NCI-H2227 (cell line): ENCODE measurements around the gene GJD3.
"Not testable (repeated sequence)": the region's sequence is repeated elsewhere in the genome, so short reads cannot be mapped to it uniquely, and the experiment has no call there.

Experiments used
- DNase-seq: peaks from one replicate; lab custom pipeline; 2025; ENCODE audit not compliant: unreplicated experiment; lab: John Stamatoyannopoulos, UW

The GJD3 gene

DNA sequence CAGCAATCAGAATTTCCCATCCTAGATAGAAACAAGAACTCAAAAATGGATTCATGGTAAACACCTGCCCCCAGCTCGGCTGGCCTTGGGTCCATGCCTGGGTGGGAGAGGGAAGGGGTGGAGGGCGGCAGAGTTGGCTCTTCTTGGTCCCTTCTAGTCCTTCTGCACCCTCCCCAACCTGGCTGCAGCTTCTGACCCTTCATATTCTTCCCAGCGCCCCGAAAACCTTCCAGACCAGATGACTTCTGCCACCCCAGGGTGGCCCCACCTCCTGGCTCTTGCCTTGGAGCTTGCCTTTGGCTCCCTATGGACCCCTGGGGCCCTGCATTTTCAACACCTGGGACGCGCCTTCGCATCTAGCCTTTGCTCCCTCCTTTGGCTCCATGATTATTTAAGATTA, 5.4 kb upstream of the GJD3 start:
- DNase-seq = no peak

DNA sequence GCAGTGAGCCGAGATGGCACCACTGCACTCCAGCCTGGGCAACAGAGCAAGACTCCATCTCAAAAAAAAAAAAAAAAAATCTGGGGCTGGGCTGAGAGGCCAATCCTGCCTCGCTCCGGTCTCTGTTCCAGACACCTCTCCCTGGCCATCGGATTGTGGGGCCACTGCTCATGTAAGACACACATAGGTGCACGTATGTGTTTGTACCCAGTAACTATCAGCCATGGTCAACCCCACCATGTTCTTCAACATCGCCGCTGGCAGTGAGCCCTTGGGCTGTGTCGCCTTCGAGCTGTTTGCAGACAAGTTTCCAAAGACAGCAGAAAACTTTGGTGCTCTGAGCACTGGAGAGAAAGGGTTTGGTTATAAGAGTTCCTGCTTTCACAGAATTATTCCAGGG, 3.2 kb upstream of the GJD3 start:
- DNase-seq = not testable (repeated sequence)

DNA sequence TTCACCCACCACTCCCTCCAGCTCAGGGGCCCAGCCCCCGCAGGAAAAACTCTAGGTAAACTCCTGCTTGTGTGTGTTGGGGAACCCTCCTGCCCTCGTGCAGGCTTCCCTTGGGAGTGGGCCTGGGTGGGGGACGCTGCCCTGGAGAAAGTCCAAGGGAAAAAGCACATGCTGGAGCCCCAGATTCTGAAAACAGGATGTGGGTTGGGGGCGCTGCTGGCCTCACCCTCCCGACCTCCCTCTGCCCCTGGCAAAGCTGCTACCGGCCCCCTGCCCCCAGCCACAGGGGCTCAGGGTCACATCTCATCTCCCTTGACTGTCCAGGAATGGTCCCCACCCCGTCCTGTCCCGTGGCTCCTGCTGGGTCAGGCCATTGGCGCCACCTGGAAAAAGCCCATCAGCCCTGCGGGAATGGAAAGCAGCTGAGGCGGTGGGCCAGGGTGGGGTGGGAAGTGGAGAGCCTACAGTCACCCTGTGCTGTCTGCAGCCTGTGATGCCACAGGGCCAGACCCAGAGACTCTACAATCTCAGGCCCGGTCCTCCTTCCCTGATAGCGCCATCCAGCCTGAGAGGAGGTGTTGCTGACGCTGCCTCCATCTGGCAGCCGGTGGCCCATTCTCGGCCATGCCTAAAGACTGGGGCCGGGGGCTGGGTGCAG, 2.5 kb upstream of the GJD3 start:
- DNase-seq = no peak

DNA sequence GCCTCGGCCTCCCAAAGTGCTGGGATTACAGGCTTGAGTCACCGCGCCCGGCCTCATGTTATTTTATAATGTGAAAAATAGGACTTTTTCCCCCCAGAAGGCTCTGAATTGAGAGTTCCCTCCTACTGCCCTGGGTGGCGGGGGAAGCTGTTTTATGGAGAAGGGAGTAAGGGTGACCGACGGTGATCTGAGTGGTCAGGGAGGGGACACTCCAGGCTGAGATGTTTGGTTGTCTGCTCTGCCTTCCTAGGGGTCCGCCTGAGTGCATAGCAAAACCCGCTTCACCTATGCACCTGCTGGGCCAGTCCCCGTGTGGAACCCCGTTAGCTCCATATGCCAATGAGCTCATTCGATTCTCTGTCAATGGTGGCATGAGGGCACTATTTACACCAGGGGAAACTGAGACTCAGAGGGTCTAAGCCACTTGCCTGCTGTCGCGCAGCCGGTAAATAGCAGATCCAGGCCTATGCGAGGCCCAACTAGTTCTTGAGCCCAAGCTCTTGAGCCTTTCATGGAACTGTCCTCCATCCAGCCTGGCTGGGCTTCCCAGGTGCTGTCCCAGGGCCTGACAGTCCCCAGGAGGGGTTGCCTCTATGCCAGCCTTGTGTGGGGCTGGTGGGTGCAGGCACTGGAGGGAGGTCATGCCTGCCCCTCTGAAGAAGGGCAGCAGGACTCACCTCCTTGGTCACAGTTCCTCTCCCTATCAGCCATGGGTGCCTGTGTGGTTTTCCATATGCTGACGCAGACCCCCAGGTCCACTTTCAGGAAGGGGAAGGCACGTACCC, 1.7 kb upstream of the GJD3 start:
- no peak for DNase-seq

DNA sequence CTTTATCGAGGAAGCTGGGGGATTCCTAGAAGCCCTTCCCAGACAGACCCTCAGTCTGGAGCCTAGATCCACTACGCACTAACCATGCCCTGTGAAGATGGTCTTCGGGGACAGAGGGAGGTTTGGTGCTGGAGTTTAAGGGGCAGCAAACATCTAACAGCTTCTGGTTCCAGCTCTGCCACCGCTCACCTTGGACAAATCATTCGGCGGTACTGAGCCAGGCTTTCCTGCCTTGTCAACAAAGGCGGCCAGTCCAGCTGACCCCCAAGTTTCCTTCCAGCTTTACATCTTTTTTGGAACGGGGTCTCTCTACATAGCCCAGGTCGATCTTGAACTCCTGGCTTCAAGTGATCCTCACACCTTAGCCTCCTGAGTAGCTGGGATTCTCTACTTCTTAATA, 369 bp upstream of the GJD3 start:
- no peak for DNase-seq

DNA sequence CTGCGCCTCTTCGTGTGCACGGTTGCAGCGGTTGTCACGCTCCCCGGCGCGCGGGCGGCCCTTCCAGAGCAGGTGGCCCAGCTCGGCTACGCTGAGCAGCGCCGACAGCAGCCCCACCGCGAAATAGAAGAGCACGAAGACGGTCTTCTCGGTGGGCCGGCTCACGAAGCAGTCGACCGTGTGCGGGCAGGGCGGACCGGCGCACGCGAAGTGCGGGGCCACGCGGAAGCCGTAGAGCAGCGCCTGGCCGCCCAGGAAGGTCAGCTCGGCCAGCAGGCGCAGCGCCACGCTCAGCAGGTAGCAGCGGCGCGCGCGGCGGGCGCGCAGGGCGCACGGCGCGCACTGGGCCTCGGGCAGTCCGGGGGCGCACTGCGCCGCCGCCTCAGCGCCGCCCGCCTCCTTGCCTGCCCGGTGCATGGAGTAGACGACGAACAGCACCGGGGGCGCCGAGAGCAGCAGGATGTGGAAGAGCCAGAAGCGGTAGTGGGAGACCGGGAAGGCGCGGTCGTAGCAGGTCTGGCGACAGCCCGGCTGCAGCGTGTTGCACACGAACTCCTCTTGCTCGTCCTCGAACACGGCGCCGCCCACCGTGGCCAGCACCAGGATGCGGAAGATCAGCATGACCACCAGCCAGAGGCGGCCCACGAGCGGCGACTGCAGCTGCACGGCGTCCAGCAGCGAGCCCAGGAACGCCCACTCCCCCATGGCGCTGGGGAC, 1.3 kb downstream of the GJD3 start:
- peak; percentile 66 for DNase-seq

DNA sequence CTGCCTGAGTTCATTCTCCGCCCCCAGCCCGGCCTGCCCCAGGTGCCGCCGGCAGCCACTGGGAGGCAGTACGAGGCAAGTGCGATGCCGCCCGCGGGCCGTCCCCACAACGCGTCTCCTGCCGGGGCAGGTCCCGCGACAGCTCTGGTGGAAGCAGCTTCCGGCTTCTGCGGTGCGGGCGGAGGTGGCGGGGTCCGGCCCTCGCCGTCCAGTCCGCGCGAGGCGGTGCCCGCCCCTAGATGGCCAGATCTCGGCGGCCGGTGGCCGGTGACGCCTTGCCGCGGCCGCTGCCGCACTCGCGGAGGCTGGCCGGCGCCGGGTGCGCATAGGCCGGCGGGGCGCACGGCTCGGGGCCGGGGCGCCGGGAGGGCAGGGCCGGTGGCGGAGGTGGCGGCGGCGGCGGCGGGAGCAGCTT, 1.8 kb downstream of the GJD3 start:
- DNase-seq = peak; percentile 82

DNA sequence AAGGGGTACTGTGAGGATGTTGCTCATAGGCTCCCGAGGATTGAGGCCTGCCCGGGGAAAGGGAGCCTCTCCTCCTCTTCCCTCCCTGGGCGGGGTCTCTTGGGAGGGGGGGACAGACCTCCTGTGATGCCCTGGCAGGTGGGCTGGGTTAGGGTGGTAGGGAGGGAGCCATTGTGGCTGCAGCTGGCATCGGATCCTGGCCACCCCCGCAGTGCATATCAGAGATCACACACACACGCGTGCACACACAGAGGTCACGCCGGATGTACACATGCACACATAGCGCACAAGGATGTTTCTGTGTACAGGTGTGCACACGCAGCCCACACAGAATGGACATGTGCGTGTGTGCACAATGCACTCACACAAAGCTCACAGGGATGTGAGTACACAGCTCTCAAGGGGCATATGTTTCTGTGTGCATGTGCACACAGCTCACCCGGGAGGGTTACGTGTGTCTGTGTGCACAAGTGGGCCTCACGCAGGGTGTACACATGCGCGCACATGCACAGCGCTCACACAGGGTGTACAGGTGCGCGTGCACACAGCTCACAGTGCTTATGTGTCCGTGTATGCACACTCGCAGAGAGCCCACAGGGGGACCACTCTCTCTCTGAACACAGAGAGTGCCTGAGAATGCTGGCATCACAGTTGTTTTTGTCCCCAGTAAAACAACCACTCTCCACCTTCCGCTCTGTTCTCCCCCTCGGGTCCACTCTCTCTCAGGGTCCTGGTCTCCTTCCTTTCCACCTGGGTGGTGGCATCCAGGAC, 2.4 kb downstream of the GJD3 start:
- peak; percentile 57 for DNase-seq

DNA sequence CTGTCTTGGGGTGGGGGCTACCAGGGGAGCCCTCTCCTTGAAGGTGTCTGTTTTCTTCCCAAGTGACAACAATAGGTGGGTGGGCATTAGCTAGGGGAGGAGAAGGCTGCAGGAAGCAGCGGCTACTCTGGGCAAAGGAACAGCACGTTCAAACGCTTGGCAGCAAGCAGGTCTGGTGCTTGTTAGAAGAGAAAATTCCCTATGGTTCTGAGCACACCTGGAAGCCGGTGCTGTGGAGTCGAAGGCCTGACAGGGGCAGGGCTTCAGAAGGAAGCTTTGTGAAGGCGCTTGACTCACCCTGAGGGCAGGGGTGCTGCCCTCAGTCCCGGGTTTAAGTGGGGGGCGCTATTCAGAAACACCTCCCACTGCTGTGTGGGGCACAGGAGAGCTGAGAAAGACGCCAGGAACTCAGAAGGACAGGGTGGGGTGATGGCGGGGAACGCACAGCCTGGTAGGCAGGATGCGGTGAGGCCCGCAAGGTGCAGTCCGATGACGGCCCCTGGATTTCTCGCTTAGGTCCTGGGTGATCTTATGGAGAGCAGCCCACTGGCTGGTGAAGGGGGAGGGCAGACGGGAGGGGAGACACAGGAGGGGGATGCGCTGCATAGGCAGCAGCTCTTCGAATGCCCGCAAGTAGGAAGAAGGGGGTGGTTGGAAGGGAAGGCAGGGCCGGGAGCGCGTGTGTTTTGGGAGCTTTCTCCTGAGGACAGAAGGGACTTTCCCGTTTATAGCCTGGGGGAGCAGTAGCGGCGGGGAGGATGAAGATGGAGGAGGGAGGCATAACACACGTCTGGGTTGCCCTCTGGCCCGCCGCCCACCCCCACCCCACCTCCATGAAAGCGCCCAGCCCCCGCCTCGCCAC, 3.2 kb downstream of the GJD3 start:
- DNase-seq = no peak

DNA sequence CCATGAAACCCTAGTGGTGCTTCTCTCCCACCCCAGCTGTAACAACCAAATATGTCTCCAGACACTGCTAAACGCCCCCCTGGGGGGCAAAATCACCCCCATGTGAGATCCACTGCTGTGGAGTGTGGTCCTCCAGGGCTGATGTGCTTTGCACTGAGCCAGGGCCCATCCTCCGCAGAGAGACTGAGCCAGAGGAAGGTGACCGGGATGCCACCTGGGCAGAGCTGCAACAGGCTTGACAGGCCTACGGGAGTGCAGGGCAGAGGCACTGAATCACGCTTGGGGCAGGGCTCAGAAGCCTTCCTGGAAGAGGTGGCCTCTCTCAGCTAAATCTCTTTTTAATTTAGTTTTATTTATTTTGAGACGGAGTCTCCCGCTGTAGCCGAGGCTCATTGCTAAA, 4.4 kb downstream of the GJD3 start:
- no peak for DNase-seq

DNA sequence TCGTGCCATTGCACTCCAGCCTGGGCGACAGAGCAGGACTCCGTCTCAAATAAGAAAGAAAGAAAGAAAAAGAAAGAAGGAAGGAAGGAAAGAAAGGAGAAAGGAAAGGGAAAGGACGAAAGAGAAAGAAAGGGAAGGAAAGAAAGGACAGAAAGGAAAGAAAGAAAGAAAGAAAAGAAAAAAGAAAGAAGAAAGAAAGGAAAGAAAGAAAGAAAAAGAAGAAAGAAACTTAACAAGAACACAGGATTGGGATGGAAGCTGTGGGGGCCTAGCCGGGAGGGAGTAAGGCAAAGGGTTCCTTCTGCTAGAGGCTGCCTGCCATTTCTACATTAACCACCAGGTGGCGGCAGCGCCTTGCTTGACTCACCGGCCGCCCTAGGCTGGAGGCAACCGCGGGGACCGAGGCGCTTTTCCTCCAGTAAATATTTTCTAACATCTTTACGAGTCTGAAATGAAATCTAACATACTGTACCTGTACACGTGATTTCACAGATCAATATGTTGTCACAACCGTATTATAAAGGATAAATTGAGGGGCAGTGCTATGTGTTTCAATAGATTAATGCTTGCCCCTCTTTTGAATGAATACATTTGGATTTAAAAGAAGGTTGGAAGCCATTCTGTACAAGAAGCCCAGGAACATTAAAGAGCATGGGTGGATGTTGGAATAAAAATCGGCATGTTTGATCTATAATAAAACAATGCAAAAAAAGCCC, 6.1 kb downstream of the GJD3 start:
- DNase-seq = peak; percentile 94

DNA sequence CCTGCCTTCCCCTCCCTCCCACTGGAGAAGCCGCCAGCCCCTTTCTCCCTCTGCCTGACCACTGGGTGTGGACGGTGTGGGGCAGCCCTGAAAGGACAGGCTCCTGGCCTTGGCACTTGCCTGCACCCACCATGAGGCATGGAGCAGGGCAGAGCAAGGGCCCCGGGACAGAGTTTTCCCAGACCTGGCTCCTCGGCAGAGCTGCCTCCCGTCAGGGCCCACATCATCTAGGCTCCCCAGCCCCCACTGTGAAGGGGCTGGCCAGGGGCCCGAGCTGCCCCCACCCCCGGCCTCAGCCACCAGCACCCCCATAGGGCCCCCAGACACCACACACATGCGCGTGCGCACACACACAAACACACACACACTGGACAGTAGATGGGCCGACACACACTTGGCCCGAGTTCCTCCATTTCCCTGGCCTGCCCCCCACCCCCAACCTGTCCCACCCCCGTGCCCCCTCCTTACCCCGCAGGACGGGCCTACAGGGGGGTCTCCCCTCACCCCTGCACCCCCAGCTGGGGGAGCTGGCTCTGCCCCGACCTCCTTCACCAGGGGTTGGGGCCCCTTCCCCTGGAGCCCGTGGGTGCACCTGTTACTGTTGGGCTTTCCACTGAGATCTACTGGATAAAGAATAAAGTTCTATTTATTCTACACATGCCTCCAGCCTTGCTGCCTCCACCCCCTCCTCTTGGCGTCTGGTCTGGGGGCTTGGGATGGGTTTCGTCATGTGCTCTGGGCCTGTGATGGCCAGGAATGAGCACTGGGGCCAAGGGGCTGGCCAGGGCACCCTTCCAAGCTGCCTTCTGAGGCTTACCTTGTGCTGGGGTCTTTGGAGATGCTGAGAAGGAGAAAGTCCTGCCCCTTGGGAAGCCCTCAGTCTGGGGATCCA, 7.3 kb downstream of the GJD3 start:
- no peak for DNase-seq

DNA sequence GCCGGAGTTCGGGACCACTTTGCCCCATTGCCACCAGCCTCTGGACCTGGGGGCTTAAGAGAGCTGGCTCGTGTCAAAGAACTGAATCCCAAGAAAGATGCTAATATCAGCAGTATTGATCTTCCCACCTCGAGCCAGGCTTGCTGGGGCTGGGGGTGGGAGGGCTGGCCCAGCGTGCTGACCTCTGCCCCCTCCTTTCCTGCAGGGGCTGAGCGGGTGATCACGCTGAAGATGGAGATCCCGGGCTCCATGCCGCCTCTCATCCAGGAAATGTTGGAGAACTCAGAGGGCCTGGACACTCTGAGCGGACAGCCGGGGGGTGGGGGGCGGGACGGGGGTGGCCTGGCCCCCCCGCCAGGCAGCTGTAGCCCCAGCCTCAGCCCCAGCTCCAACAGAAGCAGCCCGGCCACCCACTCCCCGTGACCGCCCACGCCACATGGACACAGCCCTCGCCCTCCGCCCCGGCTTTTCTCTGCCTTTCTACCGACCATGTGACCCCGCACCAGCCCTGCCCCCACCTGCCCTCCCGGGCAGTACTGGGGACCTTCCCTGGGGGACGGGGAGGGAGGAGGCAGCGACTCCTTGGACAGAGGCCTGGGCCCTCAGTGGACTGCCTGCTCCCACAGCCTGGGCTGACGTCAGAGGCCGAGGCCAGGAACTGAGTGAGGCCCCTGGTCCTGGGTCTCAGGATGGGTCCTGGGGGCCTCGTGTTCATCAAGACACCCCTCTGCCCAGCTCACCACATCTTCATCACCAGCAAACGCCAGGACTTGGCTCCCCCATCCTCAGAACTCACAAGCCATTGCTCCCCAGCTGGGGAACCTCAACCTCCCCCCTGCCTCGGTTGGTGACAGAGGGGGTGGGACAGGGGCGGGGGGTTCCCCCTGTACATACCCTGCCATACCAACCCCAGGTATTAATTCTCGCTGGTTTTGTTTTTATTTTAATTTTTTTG, 8.5 kb downstream of the GJD3 start:
- no peak for DNase-seq

DNA sequence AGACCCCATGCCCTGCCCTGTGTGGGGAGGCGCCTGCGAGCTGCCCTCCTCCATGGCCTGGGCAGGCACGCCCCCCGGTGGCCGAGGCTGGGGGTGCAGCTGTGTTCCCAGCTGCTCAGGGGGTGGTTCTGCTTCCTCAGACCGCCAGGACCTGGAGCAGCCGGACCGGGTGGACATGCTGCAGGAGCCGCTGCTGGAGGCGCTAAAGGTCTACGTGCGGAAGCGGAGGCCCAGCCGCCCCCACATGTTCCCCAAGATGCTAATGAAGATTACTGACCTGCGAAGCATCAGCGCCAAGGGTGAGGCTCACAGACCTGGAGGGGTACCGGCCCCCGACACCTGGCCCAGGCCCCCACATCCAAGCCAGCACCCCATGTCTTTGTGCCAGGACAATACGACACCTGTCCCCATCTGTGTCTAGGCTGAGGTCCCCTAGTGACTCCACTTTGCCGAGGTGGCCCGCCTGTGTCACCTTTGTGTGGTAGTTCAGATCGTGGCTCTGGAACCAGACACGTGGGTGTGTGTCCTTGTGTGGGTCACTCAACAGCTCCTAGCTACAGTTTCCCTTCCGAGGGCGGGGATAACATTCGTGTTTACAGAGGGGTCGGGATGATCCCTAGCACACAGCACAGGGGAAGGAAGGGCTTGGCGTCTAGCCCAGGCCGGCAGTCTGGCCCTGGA, 9.3 kb downstream of the GJD3 start:
- DNase-seq = peak; percentile 78

DNA sequence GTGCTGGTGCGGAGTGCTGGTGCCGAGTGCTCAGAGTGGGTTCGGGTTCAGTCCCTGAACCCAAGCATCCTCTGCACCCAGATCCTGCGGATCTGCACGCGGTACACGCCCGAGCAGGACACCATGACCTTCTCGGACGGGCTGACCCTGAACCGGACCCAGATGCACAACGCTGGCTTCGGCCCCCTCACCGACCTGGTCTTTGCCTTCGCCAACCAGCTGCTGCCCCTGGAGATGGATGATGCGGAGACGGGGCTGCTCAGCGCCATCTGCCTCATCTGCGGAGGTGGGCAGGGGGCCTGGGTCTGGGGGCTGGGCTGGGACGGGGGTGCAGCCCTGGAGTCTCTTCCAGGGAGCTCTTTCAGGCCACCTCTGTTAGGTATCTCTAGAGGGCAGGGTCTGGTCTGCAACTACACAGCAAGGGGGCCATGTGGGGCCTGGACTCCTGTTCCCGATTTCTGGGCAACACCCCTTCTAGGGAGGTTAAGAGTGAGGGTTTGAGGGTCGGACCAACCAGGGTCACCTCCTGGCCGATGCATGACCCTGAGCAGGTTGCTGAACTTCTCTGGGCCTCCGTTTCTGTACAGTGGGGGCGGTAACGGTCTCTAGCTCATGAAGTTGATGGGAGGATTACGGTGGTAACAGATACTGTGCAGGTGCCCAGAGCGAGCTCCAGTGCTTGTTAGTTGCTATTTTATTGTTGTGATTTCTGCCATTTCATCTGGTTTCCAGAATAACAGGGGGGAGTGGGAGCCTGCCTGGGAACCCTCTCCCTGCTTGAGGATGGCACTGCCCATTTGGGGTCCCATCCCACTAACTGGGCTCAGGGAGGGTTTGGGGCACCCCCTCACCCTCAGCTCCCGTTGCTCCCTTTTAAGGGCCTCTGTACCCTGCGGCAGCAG, 10.1 kb downstream of the GJD3 start:
- no peak for DNase-seq

DNA sequence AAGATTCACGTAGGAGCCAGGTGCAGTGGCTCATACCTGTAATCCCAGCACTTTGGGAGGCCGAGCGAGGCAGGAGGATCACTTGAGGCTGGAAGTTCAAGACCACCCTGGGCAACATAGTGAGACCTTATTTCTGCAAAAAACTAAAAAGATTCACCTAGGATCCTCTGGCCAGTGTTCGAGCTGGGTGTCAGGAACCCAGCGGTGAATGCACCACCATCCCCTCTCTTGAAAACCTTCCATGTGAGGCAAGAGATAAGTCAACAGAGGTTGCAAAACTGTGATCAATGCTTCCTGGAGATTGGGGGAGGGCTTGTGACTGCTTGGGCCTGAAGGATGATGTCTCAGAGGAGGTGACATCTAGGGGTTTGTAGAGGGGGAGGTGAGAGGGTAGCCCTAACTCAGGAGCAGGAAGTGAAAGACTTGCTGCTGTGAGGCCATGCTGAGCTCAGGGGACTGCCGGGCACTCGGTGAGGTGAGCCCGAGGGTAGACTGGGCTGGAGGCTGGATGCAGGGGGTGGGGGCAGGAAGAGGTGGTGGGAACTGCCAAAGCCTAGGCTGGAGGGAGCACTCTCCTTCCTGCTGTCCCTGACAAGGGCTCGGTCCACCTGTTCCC, 11.7 kb downstream of the GJD3 start:
- no peak for DNase-seq
